NT2/D1 (cell line): ENCODE measurements around the gene ZMYND19.

Source experiments
- SUZ12 ChIP-seq: IDR thresholded peaks from 2 replicates; pipeline ENCODE4 v1.6.1; 2011; ENCODE audit not compliant: insufficient read length, insufficient read depth; ENCODE audit errors: extremely low read depth
- YY1 ChIP-seq: IDR thresholded peaks from 2 replicates; pipeline ENCODE4 v1.6.1; 2011; ENCODE audit not compliant: insufficient read length, insufficient read depth

- TF ChIP-seq SUZ12 (no peak), YY1 (no peak)
Observed at GRCh38 chr9:137543237-137543963, 46.9 kb downstream of the ZMYND19 start.
